Adrenal gland (tissue), 12 donors: ENCODE measurements around the gene CNKSR2. TPM values are rescaled to one million over a fixed set of nuclear protein-coding genes. Genes with fewer than 3 reads are reported as not detected.

Experiments used
- DNase-seq, 7 donors: peaks; one replicate each; pipeline ENCODE4 v3.0.0-alpha.2; 2019 to 2020
- H3K27ac ChIP-seq, 5 donors: fragments of 200-600 bp; sonication (generic) in 4 of 5; 1 replicate in 3 of 5; 2 replicates in 2 of 5; pipeline versions ENCODE4 v1.5.1 to v1.8.0; 2016 to 2020; ENCODE audit warnings: mild to moderate bottlenecking in 1 of 5
- H3K27me3 ChIP-seq: fragments of 200-600 bp; 2 replicates; pipeline ENCODE4 v1.8.0; 2021
- H3K36me3 ChIP-seq, 2 donors: fragments of 200-600 bp; replicated peaks in 1 of 2; 1 replicate in 1 of 2; 2 replicates in 1 of 2; pipeline versions ENCODE4 v1.5.1 to v1.8.0; 2018 to 2022
- H3K4me1 ChIP-seq, 2 donors: fragments of 200-600 bp; replicated peaks in 1 of 2; 1 replicate in 1 of 2; 2 replicates in 1 of 2; pipeline versions ENCODE4 v1.5.1 to v1.8.0; 2018 to 2021
- H3K4me3 ChIP-seq, 4 donors: fragments of 200-600 bp; sonication (generic) in 3 of 4; one replicate each; pipeline ENCODE4 v1.5.1; 2016 to 2018
- H3K9me3 ChIP-seq, 3 donors: fragments of 200-600 bp; sonication (generic) in 1 of 3; replicated peaks in 1 of 3; 1 replicate in 2 of 3; 2 replicates in 1 of 3; pipeline versions ENCODE4 v1.5.1 to v1.8.0; 2016 to 2021
- CTCF ChIP-seq, 6 experiments: fragments of 450-650 bp in 4 of 6; fragments of 200-600 bp in 2 of 6; sonication (generic) in 1 of 6; IDR thresholded peaks; 1 replicate in 5 of 6; 2 replicates in 1 of 6; pipeline versions ENCODE4 v1.5.1 to v1.8.0; 2016 to 2021; ENCODE audit warnings: antibody characterized with exemption in 6 of 6, mild to moderate bottlenecking in 2 of 6, moderate library complexity in 1 of 6
- POLR2A ChIP-seq, 2 donors: fragments of 450-650 bp; IDR thresholded peaks; one replicate each; pipeline ENCODE4 v1.6.1; 2017; ENCODE audit warnings: antibody characterized with exemption in 2 of 2, mild to moderate bottlenecking in 2 of 2, moderate library complexity in 1 of 2
- WGBS, 4 donors: extraction: QIAGEN DNeasy Blood & Tissue Kit in 2 of 4; methylation state at CpG; one replicate each; pipeline versions ENCODE4 v1.1.5 to v1.1.7; 2013 to 2017; 5-methylcytosine and 5-hydroxymethylcytosine counted together
- intact Hi-C, 2 donors: fragments of 100-400 bp; cut with DNase I; formaldehyde crosslinking; loops; one replicate each; pipeline versions ENCODE4 v1.14.1 to v1.15.0; 2022 to 2023
- polyA plus RNA-seq, 3 donors: library from polyadenylated mRNA; stranded (reverse); fragments of 200-250 nt in 2 of 3; fragments of 350-450 nt in 1 of 3; fragmentation: Illumina TruSeq in 1 of 3; extraction: RNeasy Lipid Tissue Mini Kit (QIAGEN cat#74804) in 1 of 3; gene quantifications; one replicate each; pipeline ENCODE4 v1.2.3, GENCODE V29; 2013 to 2014
- total RNA-seq, 9 donors: library from RNA; depleted of rRNA in 4 of 9; stranded (reverse); fragments of >200 nt in 4 of 9; fragments of 120-200 nt in 1 of 9; fragmentation: NEBNext Ultra II Directional in 1 of 9; extraction: Animal tissue kit (Norgen Biotek cat#: 25700) in 1 of 9; gene quantifications; one replicate each; pipeline versions ENCODE4 v1.1.0 to v1.2.4, GENCODE V29; 2013 to 2023
- donor health status: healthy with polysubstance abuse.
- donor health status: Bipolar disorder and iron deficiency.
- donor health status: DM: yes; HTN: yes; CAD: no.
- donor health status: DM: no; HTN: no; CAD: no.
- donor health status: DM: no; HTN: no; CAD: no.
- donor health status: DM: yes; HTN: yes; CAD: no.

CNKSR2 gene
- total and polyA plus RNA-seq, 12 donors, result 1.5 to 18.2 (median 3.8) TPM

- Histone ChIP-seq H3K4me3 (no peak overlapping the region), H3K9me3 (no peaks in the 10 kb centered on the region), H3K27ac (no peak overlapping the region), H3K36me3 (no peaks in the 10 kb centered on the region), H3K27me3 (peaks cover 9% of the 10 kb centered on the region), H3K4me1 (no peaks in the 10 kb centered on the region)
- 64 to 72% (median 69%) methylated on average over 2 of the region's 2 CpGs for WGBS, 4 donors
- DNase-seq, result no peak
- TF ChIP-seq POLR2A (IDR thresholded peaks at IDR 0.05) (no peak), CTCF (IDR thresholded peaks at IDR 0.05) (no peak)
- intact Hi-C loops, result no loop called here
Observed at GRCh38 chrX:21427086-21427485, 52.9 kb downstream of the CNKSR2 start.

- Histone ChIP-seq H3K36me3 (no peaks in the 10 kb centered on the region), H3K27me3 (peaks cover 9% of the 10 kb centered on the region), H3K4me1 (no peaks in the 10 kb centered on the region), H3K4me3 (no peak overlapping the region), H3K9me3 (no peaks in the 10 kb centered on the region), H3K27ac (no peak overlapping the region)
- DNase-seq, result no peak
- intact Hi-C loops, result no loop called here
- no peak for TF ChIP-seq POLR2A (IDR thresholded peaks at IDR 0.05)
- TF ChIP-seq CTCF (IDR thresholded peaks at IDR 0.05), result no peak
- WGBS, 4 donors, result 69 to 83% (median 77%) methylated on average over 1 of the region's 1 CpG
Observed at GRCh38 chrX:21437036-21437435, 62.8 kb downstream of the CNKSR2 start.

DNA sequence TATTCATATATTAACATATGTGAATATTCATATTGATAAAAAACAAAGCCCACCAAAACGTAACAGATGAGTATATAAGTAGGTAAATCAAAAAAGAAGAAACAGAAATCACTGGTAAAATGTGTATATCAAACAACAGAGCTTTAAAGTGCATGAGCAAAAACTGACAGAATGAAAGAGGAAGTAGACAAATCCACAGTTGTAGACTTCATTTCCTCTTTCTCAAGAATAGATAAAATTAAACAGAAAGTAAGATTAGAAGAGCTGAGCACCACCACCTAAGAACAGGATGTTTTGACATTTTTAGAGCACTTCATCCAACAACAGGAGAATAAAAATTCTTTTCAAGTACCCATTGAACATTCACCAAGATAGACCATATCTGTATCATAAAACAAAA is 64.6 kb downstream of the CNKSR2 start:
- peaks cover 9% of the 10 kb centered on the region for H3K27me3 ChIP-seq
- H3K9me3 ChIP-seq, result no peaks in the 10 kb centered on the region
- H3K4me1 ChIP-seq, result no peaks in the 10 kb centered on the region
- WGBS, 4 donors, result 19 to 39% (median 33%) methylated on average over 1 of the region's 1 CpG
- intact Hi-C loops, result no loop called here
- TF ChIP-seq POLR2A (IDR thresholded peaks at IDR 0.05) (no peak), CTCF (IDR thresholded peaks at IDR 0.05) (no peak)
- H3K27ac ChIP-seq, result no peak overlapping the region
- H3K36me3 ChIP-seq, result no peaks in the 10 kb centered on the region
- H3K4me3 ChIP-seq, result no peak overlapping the region
- DNase-seq, result no peak

DNA sequence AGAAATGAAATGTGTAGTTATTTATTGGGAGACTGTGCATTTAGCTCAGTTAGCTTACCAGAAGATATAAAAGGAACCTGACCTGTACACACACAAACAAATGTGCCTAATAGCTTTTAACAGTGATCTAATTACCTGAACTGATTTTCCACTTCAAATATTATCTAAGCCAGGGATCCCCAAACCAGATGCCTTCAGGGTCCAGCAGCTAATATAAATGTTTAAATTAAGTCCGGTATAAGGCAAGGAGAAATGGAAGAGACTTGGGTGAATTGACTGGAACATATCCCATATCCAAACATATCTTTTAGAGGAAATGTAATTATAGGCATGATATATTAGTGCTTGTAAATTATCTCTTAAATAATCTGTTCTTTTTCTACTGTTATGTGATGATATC is 66.7 kb downstream of the CNKSR2 start:
- Histone ChIP-seq H3K4me1 (no peaks in the 10 kb centered on the region), H3K27ac (no peak overlapping the region), H3K36me3 (no peaks in the 10 kb centered on the region), H3K4me3 (no peak overlapping the region), H3K9me3 (no peaks in the 10 kb centered on the region), H3K27me3 (peaks cover 9% of the 10 kb centered on the region)
- TF ChIP-seq POLR2A (IDR thresholded peaks at IDR 0.05) (no peak), CTCF (IDR thresholded peaks at IDR 0.05) (no peak)
- DNase-seq, result no peak
- intact Hi-C loops, result no loop called here
- WGBS, 4 donors, result 56 to 82% (median 72%) methylated on average over 1 of the region's 1 CpG
